ENCODE results near the gene CENPH. TPM values are rescaled to one million over a fixed set of nuclear protein-coding genes. Genes with fewer than 3 reads are reported as not detected.

The CENPH gene
- polyA plus RNA-seq, 1 of the 3 experiments (the other 2 are of a cell fraction), result 14.6 TPM

GRCh38 chr5:69158039-69158438, 31.3 kb upstream of the CENPH start:
- Histone ChIP-seq H3K27me3 (ENCODE audit: insufficient read depth) (no peaks in the 10 kb centered on the region), H3K9ac (no peak overlapping the region), H3K4me2 (no peak overlapping the region), H3K4me1 (ENCODE audit: control insufficient read depth in 1 of 2, insufficient read depth in 2 of 2, low read depth in 1 of 2, low read length in 1 of 2) (no peaks in the 10 kb centered on the region), H3K9me2 (no peaks in the 10 kb centered on the region), H4K20me1 (ENCODE audit: insufficient read depth) (no peaks in the 10 kb centered on the region), H3K27ac (ENCODE audit: low read depth in 2 of 2, low read length in 1 of 2) (no peak overlapping the region), H3F3A (replicated peaks; ENCODE audit: insufficient read depth) (no peaks in the 10 kb centered on the region), H3K36me3 (replicated peaks in 1 of 2; ENCODE audit: control insufficient read depth in 1 of 2, insufficient read depth in 2 of 2, low read length in 1 of 2) (no peaks in the 10 kb centered on the region), H3K79me2 (ENCODE audit: insufficient read depth) (no peaks in the 10 kb centered on the region), H3K9me3 (no peaks in the 10 kb centered on the region), H3K4me3 (ENCODE audit: low read depth in 2 of 2, low read length in 1 of 2) (no peak overlapping the region), H2AFZ (ENCODE audit: low read depth) (no peak overlapping the region)
- CTCF ChIA-PET, result no interaction called here
- no peak for TF ChIP-seq TEAD4 (IDR thresholded peaks at IDR 0.05; ENCODE audit: borderline replicate concordance, insufficient read depth)
- TF ChIP-seq TAF1 (IDR thresholded peaks at IDR 0.05; ENCODE audit: borderline replicate concordance, low read depth, low read length), result no peak
- no peak for TF ChIP-seq SMC3 (IDR thresholded peaks at IDR 0.05; ENCODE audit: low read depth, low read length)
- TF ChIP-seq, protein P1, sequence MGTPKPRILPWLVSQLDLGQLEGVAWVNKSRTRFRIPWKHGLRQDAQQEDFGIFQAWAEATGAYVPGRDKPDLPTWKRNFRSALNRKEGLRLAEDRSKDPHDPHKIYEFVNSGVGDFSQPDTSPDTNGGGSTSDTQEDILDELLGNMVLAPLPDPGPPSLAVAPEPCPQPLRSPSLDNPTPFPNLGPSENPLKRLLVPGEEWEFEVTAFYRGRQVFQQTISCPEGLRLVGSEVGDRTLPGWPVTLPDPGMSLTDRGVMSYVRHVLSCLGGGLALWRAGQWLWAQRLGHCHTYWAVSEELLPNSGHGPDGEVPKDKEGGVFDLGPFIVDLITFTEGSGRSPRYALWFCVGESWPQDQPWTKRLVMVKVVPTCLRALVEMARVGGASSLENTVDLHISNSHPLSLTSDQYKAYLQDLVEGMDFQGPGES (IDR thresholded peaks at IDR 0.05; ENCODE audit: low read depth, low read length), result no peak
- TF ChIP-seq, protein P2, sequence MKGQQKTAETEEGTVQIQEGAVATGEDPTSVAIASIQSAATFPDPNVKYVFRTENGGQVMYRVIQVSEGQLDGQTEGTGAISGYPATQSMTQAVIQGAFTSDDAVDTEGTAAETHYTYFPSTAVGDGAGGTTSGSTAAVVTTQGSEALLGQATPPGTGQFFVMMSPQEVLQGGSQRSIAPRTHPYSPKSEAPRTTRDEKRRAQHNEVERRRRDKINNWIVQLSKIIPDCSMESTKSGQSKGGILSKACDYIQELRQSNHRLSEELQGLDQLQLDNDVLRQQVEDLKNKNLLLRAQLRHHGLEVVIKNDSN (IDR thresholded peaks at IDR 0.05; ENCODE audit: borderline replicate concordance, low read depth), result no peak
- TF ChIP-seq POLR2AphosphoS5 (IDR thresholded peaks at IDR 0.05; ENCODE audit: low read depth, low read length), result no peak
- no peak for TF ChIP-seq MXI1 (IDR thresholded peaks at IDR 0.05; ENCODE audit: low read depth, low read length)
- TF ChIP-seq MEF2A (IDR thresholded peaks at IDR 0.05; ENCODE audit: borderline replicate concordance, low read depth), result no peak
- TF ChIP-seq RAD21 (IDR thresholded peaks at IDR 0.05; ENCODE audit: low read length), result no peak
- TF ChIP-seq RXRA (IDR thresholded peaks at IDR 0.05; ENCODE audit: borderline replicate concordance, low read depth), result no peak
- no peak for TF ChIP-seq NFIC (IDR thresholded peaks at IDR 0.05; ENCODE audit: borderline replicate concordance)
- TF ChIP-seq NRF1 (IDR thresholded peaks at IDR 0.05; ENCODE audit: low read depth, low read length), result no peak
- no peak for TF ChIP-seq JUND (IDR thresholded peaks at IDR 0.05)
- TF ChIP-seq, protein P3, sequence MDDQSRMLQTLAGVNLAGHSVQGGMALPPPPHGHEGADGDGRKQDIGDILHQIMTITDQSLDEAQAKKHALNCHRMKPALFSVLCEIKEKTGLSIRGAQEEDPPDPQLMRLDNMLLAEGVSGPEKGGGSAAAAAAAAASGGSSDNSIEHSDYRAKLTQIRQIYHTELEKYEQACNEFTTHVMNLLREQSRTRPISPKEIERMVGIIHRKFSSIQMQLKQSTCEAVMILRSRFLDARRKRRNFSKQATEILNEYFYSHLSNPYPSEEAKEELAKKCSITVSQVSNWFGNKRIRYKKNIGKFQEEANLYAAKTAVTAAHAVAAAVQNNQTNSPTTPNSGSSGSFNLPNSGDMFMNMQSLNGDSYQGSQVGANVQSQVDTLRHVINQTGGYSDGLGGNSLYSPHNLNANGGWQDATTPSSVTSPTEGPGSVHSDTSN (IDR thresholded peaks at IDR 0.05), result no peak
- POLR2A ChIA-PET, result no interaction called here
- WGBS (ENCODE audit: low lambda C conversion rate), result 94% methylated on average over 3 of the region's 3 CpGs
- DNase-seq, result no peak

- WGBS (ENCODE audit: low lambda C conversion rate), result 93% methylated on average over 16 of the region's 16 CpGs
- Histone ChIP-seq H3K4me3 (ENCODE audit: low read depth in 2 of 2, low read length in 1 of 2) (no peak overlapping the region), H2AFZ (ENCODE audit: low read depth) (no peak overlapping the region), H3K9me2 (no peaks in the 10 kb centered on the region), H3K9me3 (no peaks in the 10 kb centered on the region), H3K79me2 (ENCODE audit: insufficient read depth) (no peaks in the 10 kb centered on the region), H3F3A (replicated peaks; ENCODE audit: insufficient read depth) (no peaks in the 10 kb centered on the region), H3K27me3 (ENCODE audit: insufficient read depth) (no peaks in the 10 kb centered on the region), H3K27ac (ENCODE audit: low read depth in 2 of 2, low read length in 1 of 2) (no peak overlapping the region), H4K20me1 (ENCODE audit: insufficient read depth) (no peaks in the 10 kb centered on the region), H3K36me3 (replicated peaks in 1 of 2; ENCODE audit: control insufficient read depth in 1 of 2, insufficient read depth in 2 of 2, low read length in 1 of 2) (no peaks in the 10 kb centered on the region), H3K4me1 (ENCODE audit: control insufficient read depth in 1 of 2, insufficient read depth in 2 of 2, low read depth in 1 of 2, low read length in 1 of 2) (no peaks in the 10 kb centered on the region), H3K9ac (no peak overlapping the region), H3K4me2 (no peak overlapping the region)
- ChIA-PET CTCF (interaction anchor here (1.2 kb wide), 1 partner anchor 67 kb away, joined by 3 read pairs; the partner anchor contains the start of gene SLC30A5), POLR2A (interaction anchor here (0.7 kb wide), 1 partner anchor 57 kb away, joined by 6 read pairs; a partner anchor contains a TSS)
- no peak for DNase-seq
- TF ChIP-seq FOSL2 (IDR thresholded peaks at IDR 0.05; ENCODE audit: borderline replicate concordance, low read depth) (no peak), NRF1 (IDR thresholded peaks at IDR 0.05; ENCODE audit: low read depth, low read length) (no peak), SMC3 (IDR thresholded peaks at IDR 0.05; ENCODE audit: low read depth, low read length) (no peak), TAF1 (IDR thresholded peaks at IDR 0.05; ENCODE audit: borderline replicate concordance, low read depth, low read length) (no peak), RFX5 (IDR thresholded peaks at IDR 0.05; ENCODE audit: low read length) (no peak), RAD21 (IDR thresholded peaks at IDR 0.05; ENCODE audit: low read length) (no peak), GABPA (IDR thresholded peaks at IDR 0.05; ENCODE audit: low read depth) (no peak), ELF1 (IDR thresholded peaks at IDR 0.05) (no peak), MXI1 (IDR thresholded peaks at IDR 0.05; ENCODE audit: low read depth, low read length) (no peak)
- TF ChIP-seq, protein P3 (IDR thresholded peaks at IDR 0.05), result no peak
- TF ChIP-seq, protein P4, sequence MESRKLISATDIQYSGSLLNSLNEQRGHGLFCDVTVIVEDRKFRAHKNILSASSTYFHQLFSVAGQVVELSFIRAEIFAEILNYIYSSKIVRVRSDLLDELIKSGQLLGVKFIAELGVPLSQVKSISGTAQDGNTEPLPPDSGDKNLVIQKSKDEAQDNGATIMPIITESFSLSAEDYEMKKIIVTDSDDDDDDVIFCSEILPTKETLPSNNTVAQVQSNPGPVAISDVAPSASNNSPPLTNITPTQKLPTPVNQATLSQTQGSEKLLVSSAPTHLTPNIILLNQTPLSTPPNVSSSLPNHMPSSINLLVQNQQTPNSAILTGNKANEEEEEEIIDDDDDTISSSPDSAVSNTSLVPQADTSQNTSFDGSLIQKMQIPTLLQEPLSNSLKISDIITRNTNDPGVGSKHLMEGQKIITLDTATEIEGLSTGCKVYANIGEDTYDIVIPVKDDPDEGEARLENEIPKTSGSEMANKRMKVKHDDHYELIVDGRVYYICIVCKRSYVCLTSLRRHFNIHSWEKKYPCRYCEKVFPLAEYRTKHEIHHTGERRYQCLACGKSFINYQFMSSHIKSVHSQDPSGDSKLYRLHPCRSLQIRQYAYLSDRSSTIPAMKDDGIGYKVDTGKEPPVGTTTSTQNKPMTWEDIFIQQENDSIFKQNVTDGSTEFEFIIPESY (IDR thresholded peaks at IDR 0.05; ENCODE audit: borderline replicate concordance, low read depth), result no peak
Measured at GRCh38 chr5:69160651-69161050, 28.7 kb upstream of the CENPH start.

Measured in SK-N-SH (cell line).